Panc1 (cell line): ENCODE results near the gene HSPBP1.

Experiments used
- TF ChIP-seq, protein P1 (sequence below): fragments of 450-650 bp; IDR thresholded peaks from 2 replicates; pipeline ENCODE4 v1.5.1; 2017; ENCODE audit warnings: mild to moderate bottlenecking
- TF ChIP-seq, protein P2 (sequence below), 2 experiments: IDR thresholded peaks; 2 replicates each; pipeline ENCODE4 v1.6.1; 2011 to 2012; ENCODE audit warnings: low read depth in 2 of 2, control low read depth in 1 of 2, low read length in 1 of 2, mild to moderate bottlenecking in 1 of 2, moderate library complexity in 1 of 2; ENCODE audit not compliant: insufficient read depth in 1 of 2

DNA sequence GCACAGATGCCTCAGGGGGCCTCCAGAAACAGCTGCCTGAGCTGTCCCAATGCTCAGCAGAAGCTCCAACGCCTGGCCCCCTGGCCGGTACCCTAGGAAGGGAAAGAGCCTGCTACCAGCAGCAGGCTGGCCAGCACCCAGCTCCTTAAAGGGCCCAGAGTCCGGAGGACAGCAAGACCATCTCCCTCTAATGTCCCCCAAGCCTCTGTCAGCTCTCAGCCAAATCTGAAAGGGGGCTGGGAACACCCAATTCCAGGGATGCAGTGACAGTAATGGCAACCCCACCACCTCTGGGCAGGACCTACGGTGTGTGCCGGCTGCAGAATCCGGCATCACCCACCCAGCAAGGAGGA is 25.3 kb downstream of the HSPBP1 start:
- TF ChIP-seq, protein P1, sequence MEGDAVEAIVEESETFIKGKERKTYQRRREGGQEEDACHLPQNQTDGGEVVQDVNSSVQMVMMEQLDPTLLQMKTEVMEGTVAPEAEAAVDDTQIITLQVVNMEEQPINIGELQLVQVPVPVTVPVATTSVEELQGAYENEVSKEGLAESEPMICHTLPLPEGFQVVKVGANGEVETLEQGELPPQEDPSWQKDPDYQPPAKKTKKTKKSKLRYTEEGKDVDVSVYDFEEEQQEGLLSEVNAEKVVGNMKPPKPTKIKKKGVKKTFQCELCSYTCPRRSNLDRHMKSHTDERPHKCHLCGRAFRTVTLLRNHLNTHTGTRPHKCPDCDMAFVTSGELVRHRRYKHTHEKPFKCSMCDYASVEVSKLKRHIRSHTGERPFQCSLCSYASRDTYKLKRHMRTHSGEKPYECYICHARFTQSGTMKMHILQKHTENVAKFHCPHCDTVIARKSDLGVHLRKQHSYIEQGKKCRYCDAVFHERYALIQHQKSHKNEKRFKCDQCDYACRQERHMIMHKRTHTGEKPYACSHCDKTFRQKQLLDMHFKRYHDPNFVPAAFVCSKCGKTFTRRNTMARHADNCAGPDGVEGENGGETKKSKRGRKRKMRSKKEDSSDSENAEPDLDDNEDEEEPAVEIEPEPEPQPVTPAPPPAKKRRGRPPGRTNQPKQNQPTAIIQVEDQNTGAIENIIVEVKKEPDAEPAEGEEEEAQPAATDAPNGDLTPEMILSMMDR = no peak
- TF ChIP-seq, protein P2, sequence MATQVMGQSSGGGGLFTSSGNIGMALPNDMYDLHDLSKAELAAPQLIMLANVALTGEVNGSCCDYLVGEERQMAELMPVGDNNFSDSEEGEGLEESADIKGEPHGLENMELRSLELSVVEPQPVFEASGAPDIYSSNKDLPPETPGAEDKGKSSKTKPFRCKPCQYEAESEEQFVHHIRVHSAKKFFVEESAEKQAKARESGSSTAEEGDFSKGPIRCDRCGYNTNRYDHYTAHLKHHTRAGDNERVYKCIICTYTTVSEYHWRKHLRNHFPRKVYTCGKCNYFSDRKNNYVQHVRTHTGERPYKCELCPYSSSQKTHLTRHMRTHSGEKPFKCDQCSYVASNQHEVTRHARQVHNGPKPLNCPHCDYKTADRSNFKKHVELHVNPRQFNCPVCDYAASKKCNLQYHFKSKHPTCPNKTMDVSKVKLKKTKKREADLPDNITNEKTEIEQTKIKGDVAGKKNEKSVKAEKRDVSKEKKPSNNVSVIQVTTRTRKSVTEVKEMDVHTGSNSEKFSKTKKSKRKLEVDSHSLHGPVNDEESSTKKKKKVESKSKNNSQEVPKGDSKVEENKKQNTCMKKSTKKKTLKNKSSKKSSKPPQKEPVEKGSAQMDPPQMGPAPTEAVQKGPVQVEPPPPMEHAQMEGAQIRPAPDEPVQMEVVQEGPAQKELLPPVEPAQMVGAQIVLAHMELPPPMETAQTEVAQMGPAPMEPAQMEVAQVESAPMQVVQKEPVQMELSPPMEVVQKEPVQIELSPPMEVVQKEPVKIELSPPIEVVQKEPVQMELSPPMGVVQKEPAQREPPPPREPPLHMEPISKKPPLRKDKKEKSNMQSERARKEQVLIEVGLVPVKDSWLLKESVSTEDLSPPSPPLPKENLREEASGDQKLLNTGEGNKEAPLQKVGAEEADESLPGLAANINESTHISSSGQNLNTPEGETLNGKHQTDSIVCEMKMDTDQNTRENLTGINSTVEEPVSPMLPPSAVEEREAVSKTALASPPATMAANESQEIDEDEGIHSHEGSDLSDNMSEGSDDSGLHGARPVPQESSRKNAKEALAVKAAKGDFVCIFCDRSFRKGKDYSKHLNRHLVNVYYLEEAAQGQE (IDR thresholded peaks at IDR 0.05; ENCODE audit: insufficient read depth in 1 of 2, low read depth in 2 of 2, low read length in 1 of 2) = no peak
